H9 (cell line): ENCODE results near the gene KRTAP12-4. TPM values are rescaled to one million over a fixed set of nuclear protein-coding genes. Genes with fewer than 3 reads are reported as not detected.

Source experiments
- DNase-seq: peaks from one replicate; pipeline ENCODE4 v3.0.0-alpha.2; 2017
- H2AFZ ChIP-seq: one replicate; pipeline ENCODE4 v1.6.1; 2013; ENCODE audit warnings: mild to moderate bottlenecking, low read length, control low read depth, moderate library complexity
- H2AK5ac ChIP-seq: 2 replicates; pipeline ENCODE4 v1.6.1; 2013; ENCODE audit warnings: low read length, control low read depth, mixed read lengths; ENCODE audit not compliant: insufficient read length
- H2BK120ac ChIP-seq: one replicate; pipeline ENCODE4 v1.6.1; 2013; ENCODE audit warnings: low read depth, mild to moderate bottlenecking, low read length, control low read depth, inconsistent platforms; ENCODE audit not compliant: poor library complexity, severe bottlenecking
- H2BK12ac ChIP-seq: 2 replicates; pipeline ENCODE4 v1.6.1; 2013; ENCODE audit warnings: low read length, control low read depth, mixed read lengths, low read depth; ENCODE audit not compliant: insufficient read length
- H2BK15ac ChIP-seq: 2 replicates; pipeline ENCODE4 v1.6.1; 2013; ENCODE audit warnings: low read depth, low read length, control low read depth
- H2BK20ac ChIP-seq: one replicate; pipeline ENCODE4 v1.6.1; 2013; ENCODE audit warnings: low read depth, mild to moderate bottlenecking, low read length, control low read depth, inconsistent platforms; ENCODE audit not compliant: poor library complexity, severe bottlenecking
- H2BK5ac ChIP-seq: 2 replicates; pipeline ENCODE4 v1.6.1; 2013; ENCODE audit warnings: low read length, control low read depth, mixed read lengths; ENCODE audit not compliant: insufficient read length
- H3K14ac ChIP-seq: 2 replicates; pipeline ENCODE4 v1.6.1; 2013; ENCODE audit warnings: low read length, control low read depth; ENCODE audit not compliant: insufficient read depth
- H3K18ac ChIP-seq: 2 replicates; pipeline ENCODE4 v1.6.1; 2013; ENCODE audit warnings: low read depth, mild to moderate bottlenecking, mixed read lengths, low read length, control low read depth; ENCODE audit not compliant: insufficient read length
- H3K23ac ChIP-seq: 2 replicates; pipeline ENCODE4 v1.6.1; 2013; ENCODE audit warnings: low read length, control low read depth, mixed read lengths, low read depth; ENCODE audit not compliant: insufficient read length
- H3K23me2 ChIP-seq: 2 replicates; pipeline ENCODE4 v1.6.1; 2013; ENCODE audit warnings: low read depth, mild to moderate bottlenecking, mixed read lengths, low read length, control low read depth; ENCODE audit not compliant: insufficient read length, poor library complexity, severe bottlenecking
- H3K27ac ChIP-seq: 2 replicates; pipeline ENCODE4 v1.5.1; 2013; ENCODE audit warnings: low read length, control low read depth, mixed read lengths, low read depth; ENCODE audit not compliant: insufficient read length
- H3K27me3 ChIP-seq: 2 replicates; pipeline ENCODE4 v1.6.1; 2013; ENCODE audit warnings: low read length, control low read depth, inconsistent platforms; ENCODE audit not compliant: insufficient read depth
- H3K4ac ChIP-seq: 2 replicates; pipeline ENCODE4 v1.6.1; 2013; ENCODE audit warnings: low read depth, mild to moderate bottlenecking, control low read depth, inconsistent platforms, low read length, moderate library complexity
- H3K4me1 ChIP-seq: 2 replicates; pipeline ENCODE4 v1.6.1; 2013; ENCODE audit warnings: low read length, control low read depth, inconsistent platforms; ENCODE audit not compliant: insufficient read depth
- H3K4me2 ChIP-seq: 2 replicates; pipeline ENCODE4 v1.6.1; 2013; ENCODE audit warnings: low read length, control low read depth, mixed read lengths; ENCODE audit not compliant: insufficient read length, insufficient read depth
- H3K56ac ChIP-seq: 2 replicates; pipeline ENCODE4 v1.6.1; 2013; ENCODE audit warnings: low read depth, mild to moderate bottlenecking, mixed read lengths, low read length, control low read depth; ENCODE audit not compliant: insufficient read length
- H3K79me1 ChIP-seq: 2 replicates; pipeline ENCODE4 v1.6.1; 2013; ENCODE audit warnings: low read depth, mild to moderate bottlenecking, moderate library complexity, low read length, control low read depth, inconsistent platforms; ENCODE audit not compliant: insufficient read depth, poor library complexity, severe bottlenecking
- H3K79me2 ChIP-seq: 2 replicates; pipeline ENCODE4 v1.6.1; 2013; ENCODE audit warnings: low read length, control low read depth, inconsistent platforms; ENCODE audit not compliant: insufficient read depth
- H3K9ac ChIP-seq: 2 replicates; pipeline ENCODE4 v1.6.1; 2013; ENCODE audit warnings: low read length, control low read depth, mixed read lengths; ENCODE audit not compliant: insufficient read length; ENCODE audit errors: extremely low read depth
- H3K9me3 ChIP-seq: one replicate; pipeline ENCODE4 v1.6.1; 2013; ENCODE audit warnings: low read depth, low read length, inconsistent platforms; ENCODE audit not compliant: control insufficient read depth
- H3T11ph ChIP-seq: one replicate; pipeline ENCODE4 v1.6.1; 2013; ENCODE audit warnings: mild to moderate bottlenecking, low read length, control low read depth, inconsistent platforms
- H4K20me1 ChIP-seq: one replicate; pipeline ENCODE4 v1.6.1; 2013; ENCODE audit not compliant: control insufficient read depth, insufficient read length, insufficient read depth
- H4K5ac ChIP-seq: 2 replicates; pipeline ENCODE4 v1.6.1; 2013; ENCODE audit warnings: low read depth, mild to moderate bottlenecking, mixed read lengths, low read length, control low read depth; ENCODE audit not compliant: insufficient read length
- H4K8ac ChIP-seq: replicated peaks from 2 replicates; pipeline ENCODE4 v1.6.1; 2013; ENCODE audit warnings: low read length, control low read depth, mixed read lengths, low read depth; ENCODE audit not compliant: insufficient read length
- H4K91ac ChIP-seq: 2 replicates; pipeline ENCODE4 v1.6.1; 2013; ENCODE audit warnings: low read depth, mild to moderate bottlenecking, moderate library complexity, mixed read lengths, low read length, control low read depth; ENCODE audit not compliant: insufficient read length
- H3K27ac Mint-ChIP-seq, 3 experiments: 2 replicates in 2 of 3; 3 replicates in 1 of 3; pipeline ENCODE4 v1.8.0; 2020 to 2021; ENCODE audit warnings: mixed read lengths in 3 of 3, mild to moderate bottlenecking in 1 of 3, moderate library complexity in 1 of 3
- H3K27me3 Mint-ChIP-seq: 2 replicates; pipeline ENCODE4 v1.8.0; 2021; ENCODE audit warnings: low read depth, mild to moderate bottlenecking, moderate library complexity, mixed read lengths
- H3K36me3 Mint-ChIP-seq, 3 experiments: 2 replicates in 2 of 3; 3 replicates in 1 of 3; pipeline ENCODE4 v1.8.0; 2020 to 2021; ENCODE audit warnings: low read depth in 3 of 3, mixed read lengths in 3 of 3; ENCODE audit not compliant: insufficient read depth in 1 of 3
- H3K4me1 Mint-ChIP-seq, 2 experiments: 2 replicates each; pipeline ENCODE4 v1.8.0; 2020; ENCODE audit warnings: mixed read lengths in 2 of 2
- H3K4me3 Mint-ChIP-seq, 2 experiments: 2 replicates in 1 of 2; 3 replicates in 1 of 2; pipeline ENCODE4 v1.8.0; 2020 to 2021; ENCODE audit warnings: mild to moderate bottlenecking in 2 of 2, mixed read lengths in 2 of 2, moderate library complexity in 1 of 2
- H3K9me3 Mint-ChIP-seq, 2 experiments: 2 replicates in 1 of 2; 3 replicates in 1 of 2; pipeline ENCODE4 v1.8.0; 2020; ENCODE audit warnings: mild to moderate bottlenecking in 2 of 2, mixed read lengths in 2 of 2, moderate library complexity in 1 of 2
- WGBS: extraction: QIAGEN DNeasy Blood & Tissue Kit; methylation state at CpG from one replicate; pipeline ENCODE4 v1.1.7; 2013; ENCODE audit warnings: missing lambda C conversion rate, low lambda C conversion rate, mixed read lengths; ENCODE audit not compliant: insufficient read length; ENCODE audit errors: extremely low coverage; 5-methylcytosine and 5-hydroxymethylcytosine counted together
- total RNA-seq: library from RNA; stranded (reverse); gene quantifications from 2 replicates; pipeline ENCODE4 v1.2.1, GENCODE V29; 2021
- TF ChIP-seq, protein P1 (sequence below): fragments of 200-600 bp; sonication (generic); conservative IDR thresholded peaks from 3 replicates; pipeline ENCODE4 v1.8.0; 2021; ENCODE audit warnings: antibody characterized with exemption, mild to moderate bottlenecking

KRTAP12-4 gene
- total RNA-seq, 1 experiment from 2014 or later = not detected

DNA sequence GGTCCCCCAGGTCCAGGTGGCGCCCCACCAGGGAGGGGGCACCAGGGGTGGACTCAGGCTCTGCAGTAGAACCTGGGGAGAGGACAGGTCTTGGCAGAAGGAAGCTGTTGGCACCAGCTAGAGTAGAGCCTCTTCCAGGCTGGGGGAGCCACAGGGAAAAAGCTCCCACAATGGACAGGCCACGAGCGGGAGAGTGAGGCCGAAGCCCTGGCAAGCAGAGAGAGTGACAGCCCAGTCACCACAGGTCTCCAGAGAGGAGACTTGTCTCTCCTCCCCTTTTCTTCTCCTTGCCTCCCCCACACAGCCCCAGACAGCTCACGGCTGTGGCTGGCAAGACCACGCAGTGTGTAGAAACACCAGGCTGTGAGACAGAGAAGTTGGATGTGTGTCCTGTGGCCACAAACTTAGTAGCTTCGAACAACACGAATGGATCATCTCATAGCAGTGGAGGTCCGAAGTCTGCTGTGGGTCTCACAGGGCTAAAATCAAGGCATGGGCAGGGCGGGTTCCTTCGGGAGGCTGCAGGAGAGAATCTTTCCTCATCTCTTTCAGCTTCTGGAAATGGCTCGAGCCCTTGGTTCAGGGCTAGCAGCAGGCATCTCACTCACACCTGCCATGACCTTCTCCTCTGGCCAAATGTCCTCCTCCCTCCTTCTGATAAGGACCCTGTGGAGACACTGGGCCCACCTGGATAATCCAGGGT is 3.3 kb downstream of the KRTAP12-4 start:
- no peak overlapping the region for H3K4me2 ChIP-seq
- no peak overlapping the region for H2AK5ac ChIP-seq
- Mint-ChIP-seq H3K4me1 (peaks cover 13 to 20% of the 10 kb centered on the region in 2 experiments), H3K9me3 (peaks cover 4 to 11% of the 10 kb centered on the region in 2 experiments), H3K4me3 (no peak overlapping the region), H3K27ac (no peak overlapping the region; a peak in 1 of 7 replicates), H3K27me3 (peaks cover 20% of the 10 kb centered on the region), H3K36me3 (peaks cover 5 to 6% (median 5%) of the 10 kb centered on the region in 3 experiments)
- no peaks in the 10 kb centered on the region for H4K20me1 ChIP-seq
- no peak overlapping the region for H2AFZ ChIP-seq
- H2BK15ac ChIP-seq = no peak overlapping the region
- H3K14ac ChIP-seq = no peak overlapping the region; the same call in 1 of the 2 replicates
- no peak overlapping the region for H2BK120ac ChIP-seq
- no peaks in the 10 kb centered on the region for H3K27me3 ChIP-seq
- no peaks in the 10 kb centered on the region for H3K4me1 ChIP-seq
- H3K9me3 ChIP-seq = no peaks in the 10 kb centered on the region
- no peak overlapping the region for H2BK5ac ChIP-seq
- no peak overlapping the region for H4K8ac ChIP-seq
- no peak overlapping the region for H2BK12ac ChIP-seq
- no peak for DNase-seq
- no peak overlapping the region for H3T11ph ChIP-seq
- H3K23ac ChIP-seq = no peak overlapping the region
- H4K91ac ChIP-seq = no peak overlapping the region
- H3K27ac ChIP-seq = no peak overlapping the region
- H3K4ac ChIP-seq = no peak overlapping the region
- peaks cover 2% of the 10 kb centered on the region for H3K23me2 ChIP-seq
- no peak overlapping the region for H2BK20ac ChIP-seq
- no peak overlapping the region for H3K18ac ChIP-seq
- H3K79me2 ChIP-seq = no peaks in the 10 kb centered on the region
- H3K79me1 ChIP-seq = no peaks in the 10 kb centered on the region
- no CpG with 5 or more reads among the region's 12 CpGs for WGBS
- TF ChIP-seq, protein P1, sequence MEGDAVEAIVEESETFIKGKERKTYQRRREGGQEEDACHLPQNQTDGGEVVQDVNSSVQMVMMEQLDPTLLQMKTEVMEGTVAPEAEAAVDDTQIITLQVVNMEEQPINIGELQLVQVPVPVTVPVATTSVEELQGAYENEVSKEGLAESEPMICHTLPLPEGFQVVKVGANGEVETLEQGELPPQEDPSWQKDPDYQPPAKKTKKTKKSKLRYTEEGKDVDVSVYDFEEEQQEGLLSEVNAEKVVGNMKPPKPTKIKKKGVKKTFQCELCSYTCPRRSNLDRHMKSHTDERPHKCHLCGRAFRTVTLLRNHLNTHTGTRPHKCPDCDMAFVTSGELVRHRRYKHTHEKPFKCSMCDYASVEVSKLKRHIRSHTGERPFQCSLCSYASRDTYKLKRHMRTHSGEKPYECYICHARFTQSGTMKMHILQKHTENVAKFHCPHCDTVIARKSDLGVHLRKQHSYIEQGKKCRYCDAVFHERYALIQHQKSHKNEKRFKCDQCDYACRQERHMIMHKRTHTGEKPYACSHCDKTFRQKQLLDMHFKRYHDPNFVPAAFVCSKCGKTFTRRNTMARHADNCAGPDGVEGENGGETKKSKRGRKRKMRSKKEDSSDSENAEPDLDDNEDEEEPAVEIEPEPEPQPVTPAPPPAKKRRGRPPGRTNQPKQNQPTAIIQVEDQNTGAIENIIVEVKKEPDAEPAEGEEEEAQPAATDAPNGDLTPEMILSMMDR = no peak
- no peak overlapping the region for H3K9ac ChIP-seq
- no peak overlapping the region for H3K56ac ChIP-seq
- H4K5ac ChIP-seq = no peak overlapping the region
